T-helper 22 cell (primary cell): ENCODE measurements around the gene HJURP.

ENCODE experiments used
- DNase-seq: peaks from one replicate; pipeline ENCODE4 v3.0.0-alpha.2; 2020; ENCODE audit warnings: low read depth

Gene HJURP

DNA sequence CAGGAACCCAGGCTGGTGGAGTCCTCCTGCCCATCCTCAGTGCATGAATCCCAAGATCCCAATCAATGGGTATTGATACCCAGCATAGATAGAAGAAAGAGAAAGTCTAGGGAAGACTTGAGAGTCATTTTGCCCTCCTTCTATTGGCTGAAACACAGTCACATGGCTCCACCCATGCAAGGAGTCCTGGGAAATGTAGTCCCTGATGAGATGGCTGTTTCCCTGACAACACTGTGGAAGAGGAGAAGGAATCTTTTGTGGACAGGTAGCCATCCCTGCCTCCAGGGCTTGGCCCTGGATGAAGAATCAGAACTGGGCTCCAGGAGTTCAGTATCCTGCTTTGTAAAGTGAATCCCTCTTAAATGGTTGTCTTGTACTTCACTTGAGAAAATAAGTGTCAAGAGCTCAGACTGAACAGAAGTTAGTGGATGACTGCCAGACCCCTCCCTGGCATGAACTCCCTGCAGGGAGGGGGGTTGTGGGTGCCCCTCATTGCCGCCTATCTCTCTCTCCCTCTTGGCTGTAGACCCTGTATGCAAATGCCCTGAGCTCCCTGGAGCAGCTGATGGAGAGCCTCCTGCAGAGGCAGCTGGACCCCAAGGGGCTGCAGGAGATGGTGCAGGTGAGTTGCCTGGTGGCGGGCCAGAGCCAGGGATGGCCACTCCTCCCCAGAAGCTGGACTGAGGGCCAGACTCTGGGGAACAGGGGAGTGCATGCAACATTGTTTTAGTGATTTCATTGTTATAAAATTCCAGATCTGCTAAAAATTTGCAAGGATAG, 40.1 kb downstream of the HJURP start:
- no peak for DNase-seq

DNA sequence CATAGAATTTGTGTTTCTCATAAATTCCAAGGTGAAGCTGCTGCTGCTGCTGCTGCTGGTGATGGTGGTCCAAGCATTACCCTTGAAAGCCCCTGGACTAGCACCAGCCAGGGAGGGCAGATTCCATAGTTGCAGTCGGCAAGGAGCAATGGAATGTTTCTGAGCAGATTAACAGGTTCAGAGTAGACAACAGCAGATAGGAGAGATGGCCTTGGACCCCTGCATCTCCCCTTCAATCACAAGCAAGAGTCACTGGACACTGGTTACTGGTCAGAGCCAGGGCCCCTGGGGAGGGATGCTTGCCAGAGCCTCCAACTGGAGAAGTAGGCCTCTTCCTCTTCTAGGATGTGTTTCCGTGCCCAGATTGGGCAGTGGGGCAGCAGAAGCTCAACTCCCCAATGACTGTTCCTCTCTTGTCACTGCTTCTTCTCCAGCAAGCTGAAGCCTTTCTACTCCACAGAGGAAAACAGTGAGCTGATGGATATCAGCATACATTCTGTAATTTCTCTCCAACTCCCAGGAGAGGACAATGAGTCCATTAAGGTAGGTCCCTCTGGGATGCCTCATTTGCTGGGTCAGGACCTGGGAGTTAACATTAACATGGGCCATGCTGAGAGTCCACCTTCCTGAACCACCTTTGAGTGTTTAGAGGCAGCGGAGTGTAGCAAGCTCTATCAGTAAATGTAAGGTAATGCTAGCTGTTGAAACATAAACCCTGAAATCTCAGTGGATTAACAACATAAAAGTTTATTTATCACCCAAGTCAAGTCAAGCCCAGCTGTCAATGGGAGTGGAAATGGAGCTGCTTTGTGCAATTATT, 40.9 kb downstream of the HJURP start:
- no peak for DNase-seq

DNA sequence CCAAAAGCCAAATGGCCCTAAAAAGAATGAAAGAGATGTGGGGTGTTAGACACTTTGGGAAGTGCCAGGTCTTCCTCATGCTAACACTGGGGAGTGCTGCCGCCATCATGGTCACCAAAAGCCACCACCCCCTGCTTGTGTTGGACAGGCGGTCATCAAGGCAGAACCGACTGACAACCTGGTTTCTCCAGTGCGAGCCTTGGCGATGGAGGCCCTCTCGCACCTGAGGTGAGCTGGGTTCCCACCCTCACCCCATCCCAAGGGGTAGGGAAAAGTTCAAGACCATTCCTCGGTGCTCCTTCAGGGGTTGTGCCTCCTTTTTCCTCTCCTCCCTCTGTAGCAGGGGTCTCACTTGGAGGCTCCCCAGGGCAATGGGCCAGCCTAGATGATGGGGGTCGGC, 42.6 kb downstream of the HJURP start:
- no peak for DNase-seq

DNA sequence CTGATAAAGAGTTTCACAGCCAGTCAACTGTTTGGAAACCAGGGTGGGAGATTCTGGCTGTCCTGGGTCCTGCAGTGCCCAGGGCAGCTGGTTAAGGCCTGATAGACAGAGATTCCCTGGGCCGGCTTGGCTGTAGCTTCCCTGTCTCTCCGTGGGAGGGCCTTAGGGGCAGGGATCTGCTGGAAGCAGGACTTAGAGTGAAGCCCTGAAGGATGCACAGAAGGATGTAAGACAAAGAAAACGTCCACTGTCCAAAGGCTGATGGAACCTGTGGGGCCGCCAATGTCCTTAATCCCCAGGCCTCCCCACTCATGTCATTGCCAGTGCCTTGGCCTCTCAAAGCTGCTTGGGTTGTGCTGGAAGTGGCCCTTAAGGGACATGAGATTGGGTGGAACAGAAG, 43.2 kb downstream of the HJURP start:
- DNase-seq, result no peak

DNA sequence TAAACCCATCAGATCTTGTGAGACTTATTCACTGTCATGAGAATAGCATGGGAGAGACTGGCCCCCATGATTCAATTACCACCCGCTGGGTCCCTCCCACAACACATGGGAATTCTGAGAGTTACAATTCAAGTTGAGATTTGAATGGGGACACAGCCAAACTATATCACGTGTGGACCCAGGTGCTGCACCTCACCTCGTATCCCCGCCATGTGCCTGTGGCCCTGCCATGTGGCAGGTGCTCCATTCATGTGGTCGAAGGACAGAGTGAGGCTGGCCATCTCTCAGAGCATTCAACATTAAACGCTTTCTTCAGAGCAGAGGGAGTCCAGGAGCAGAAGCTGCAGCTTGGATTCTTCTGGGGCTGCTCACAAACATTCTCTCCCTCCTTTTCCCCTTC, 44.0 kb downstream of the HJURP start:
- no peak for DNase-seq

DNA sequence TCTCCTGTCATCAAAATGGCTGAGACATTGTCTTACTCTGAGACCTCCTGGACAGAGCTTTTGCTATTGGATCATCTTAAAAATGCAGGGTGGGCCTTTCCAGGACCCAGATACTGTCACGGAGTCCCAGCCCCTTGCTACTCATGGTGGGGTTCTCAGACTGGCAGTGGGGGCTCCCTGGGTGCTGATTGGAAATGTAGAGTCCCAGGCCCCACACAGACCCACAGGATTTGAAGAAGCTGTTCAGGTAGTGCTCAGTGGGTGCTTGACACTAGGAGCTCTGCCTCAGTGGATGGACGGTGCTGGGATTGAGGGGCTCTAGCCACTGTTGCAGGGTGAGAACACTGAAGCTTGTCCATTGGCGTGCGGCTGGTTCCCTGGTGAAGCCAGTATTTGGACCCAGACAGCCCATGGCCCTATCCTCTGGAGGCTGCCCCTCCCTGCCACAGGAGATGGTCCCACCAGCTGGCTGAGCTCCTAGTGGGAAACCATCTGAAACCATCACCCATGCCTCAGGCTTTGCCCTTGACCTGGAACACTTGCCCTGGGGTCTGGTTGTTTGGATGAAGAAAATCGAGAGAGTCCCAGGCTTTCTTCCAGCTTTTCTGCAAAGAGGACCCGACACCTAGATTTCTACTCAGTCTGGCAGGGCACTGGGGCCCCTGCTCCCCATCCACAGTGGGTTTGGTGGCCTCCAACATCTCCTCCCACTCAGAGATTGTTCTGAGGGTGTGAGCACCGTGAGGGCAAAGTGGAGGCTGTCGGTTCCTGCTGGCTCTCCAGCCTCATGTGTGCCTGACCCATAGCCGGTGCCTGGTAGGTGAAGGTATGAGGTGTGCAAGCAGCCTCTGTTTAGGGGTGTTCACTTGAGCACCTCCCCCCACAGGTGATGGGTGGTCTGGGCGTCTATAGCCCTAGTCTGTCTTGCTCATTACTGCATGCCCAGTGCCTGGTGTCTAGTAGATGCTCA, 46.1 kb downstream of the HJURP start:
- DNase-seq, result no peak

DNA sequence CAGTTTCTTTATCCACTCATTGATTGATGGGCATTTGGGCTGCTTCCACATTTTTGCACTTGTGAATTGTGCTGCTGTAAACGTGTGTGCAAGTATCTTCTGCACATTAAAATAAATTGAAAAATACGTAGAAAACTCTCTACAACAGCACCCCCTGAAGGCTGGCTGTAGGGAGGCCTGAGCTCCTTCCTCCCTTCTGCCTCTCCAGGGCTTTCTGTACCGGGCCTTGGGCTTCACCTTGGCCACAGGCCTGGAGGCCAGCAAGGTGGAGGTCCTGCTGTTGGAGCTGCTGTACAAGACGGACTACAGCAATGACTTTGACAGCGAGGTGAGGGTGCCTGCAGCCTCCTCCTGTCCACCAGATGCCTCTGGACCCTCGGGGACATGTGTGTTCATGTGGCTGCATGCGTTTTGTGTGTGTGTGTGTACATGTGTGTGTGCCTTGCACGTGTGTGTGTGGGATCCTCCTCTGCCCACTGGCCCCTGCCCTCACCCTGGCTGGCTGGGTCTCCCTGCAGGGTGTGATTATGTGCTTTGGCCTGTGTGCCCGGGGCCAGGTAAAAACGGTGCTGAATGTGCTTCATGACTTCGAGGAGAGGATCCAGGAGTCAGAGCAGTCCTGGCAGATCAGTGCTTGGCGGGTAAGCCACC, 47.0 kb downstream of the HJURP start:
- no peak for DNase-seq

DNA sequence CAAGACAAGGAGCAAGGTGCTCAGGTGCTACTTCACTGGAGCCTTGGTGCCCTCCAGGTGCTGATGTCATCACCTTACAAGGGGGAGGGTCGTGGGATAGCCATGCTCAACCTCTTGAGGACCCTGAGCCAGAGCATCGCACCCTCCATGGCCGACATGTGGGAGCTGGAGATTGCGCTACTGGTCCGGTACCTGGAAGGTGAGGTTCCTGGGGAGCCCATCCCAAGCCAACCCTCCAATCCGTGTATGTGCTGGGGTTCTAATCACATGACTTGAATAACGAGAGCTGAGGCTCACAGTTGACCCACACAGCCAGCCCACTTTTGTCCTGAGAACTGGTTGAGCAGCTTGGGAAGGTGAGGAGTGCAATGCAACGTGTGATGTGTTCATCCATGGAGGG, 50.3 kb downstream of the HJURP start:
- no peak for DNase-seq

DNA sequence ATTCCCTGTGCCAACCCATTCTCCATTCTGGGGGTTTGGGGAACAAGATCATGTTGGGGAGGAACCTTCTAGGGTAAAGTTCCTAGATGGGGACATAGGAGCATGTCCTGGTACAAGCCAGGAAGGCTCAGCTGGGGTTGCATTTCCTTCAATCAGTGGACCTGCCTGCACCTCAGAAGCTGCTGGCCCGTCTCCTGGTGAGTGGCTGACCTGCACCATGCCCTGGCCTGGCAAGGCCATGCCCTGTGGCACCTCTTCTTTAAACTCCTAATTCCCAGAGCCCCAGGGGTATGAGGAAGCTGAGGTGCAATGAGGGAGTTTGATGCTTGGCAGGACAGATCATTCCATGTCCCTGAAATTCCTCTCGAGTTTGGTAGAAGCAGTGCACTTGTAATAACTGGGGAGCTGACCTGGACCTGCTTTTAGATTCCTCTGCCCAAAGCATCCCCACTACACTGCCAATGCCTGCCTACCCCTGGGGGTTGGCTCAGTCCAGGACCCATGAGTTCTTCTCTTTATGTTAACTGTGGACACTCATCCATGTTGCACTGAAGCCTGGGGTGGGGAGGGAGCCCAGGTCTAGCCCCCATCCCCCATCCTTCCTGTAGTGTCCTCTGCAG, 50.9 kb downstream of the HJURP start:
- no peak for DNase-seq

DNA sequence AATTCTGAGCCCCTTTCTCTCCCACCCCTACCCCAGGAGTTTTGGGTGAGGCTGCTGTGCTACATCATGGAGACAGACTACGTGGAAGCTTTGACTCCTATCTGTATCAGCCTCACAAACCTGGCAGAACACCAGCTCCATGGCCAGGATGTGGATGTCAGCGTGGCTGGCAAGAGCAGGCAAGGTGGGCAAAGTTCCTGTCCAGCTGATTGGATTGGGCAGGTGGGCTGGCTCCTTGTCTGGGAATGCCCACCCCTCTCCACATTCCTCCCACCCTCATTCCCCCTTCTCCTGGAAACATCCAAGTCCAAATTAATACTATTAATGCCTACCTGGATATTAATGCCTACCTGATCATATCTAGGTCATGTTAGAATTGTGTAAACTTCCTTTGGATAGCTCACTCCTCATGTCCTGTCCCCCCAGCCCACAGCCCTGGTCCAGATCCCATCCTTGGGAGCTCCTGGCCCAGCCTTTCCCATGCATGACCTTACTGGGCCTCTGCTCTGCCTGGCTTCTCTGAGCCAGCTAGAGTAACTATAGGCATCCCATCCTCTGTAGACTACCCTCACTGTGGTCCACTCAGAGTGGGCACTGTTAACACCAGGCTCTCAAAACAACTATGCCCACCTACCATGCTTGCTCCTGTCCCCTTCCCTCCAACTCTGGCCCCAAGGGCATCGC, 52.1 kb downstream of the HJURP start:
- no peak for DNase-seq

DNA sequence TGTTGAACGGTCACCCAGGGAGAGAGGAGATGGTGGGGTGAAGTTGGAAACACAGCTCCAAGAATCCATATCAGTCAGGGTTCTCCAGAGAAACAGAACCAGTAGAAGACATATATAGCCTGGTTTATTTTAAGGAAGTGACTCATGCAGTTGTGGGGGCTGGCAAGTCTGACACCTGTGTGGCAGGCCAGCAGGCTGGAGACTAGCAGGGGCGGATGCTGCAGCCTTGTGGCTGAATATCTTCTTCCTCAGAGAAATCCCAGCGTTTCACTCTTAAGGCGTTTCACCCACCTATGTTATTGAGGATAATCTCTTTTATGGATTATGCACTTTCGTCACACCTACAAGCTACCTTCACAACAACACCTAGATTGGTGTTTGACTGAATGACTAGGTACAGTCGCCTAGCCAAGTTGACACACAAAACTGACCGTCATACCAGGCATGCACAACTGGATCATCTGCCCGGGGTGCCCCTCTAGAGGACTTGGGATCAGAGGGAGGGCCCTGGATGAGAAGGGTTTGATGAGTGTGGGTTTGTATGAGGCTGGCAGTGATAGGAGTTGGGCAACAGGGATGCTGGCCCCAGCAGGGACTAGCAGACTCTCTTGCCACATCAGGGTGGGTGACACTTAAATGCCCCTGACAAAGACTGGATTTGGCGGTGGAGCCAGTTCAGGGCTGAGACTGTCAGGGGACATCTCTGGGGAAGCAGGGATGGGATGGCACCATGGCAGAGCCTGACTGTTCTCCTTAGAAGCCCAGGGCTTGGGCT, 52.8 kb downstream of the HJURP start:
- DNase-seq, result no peak

DNA sequence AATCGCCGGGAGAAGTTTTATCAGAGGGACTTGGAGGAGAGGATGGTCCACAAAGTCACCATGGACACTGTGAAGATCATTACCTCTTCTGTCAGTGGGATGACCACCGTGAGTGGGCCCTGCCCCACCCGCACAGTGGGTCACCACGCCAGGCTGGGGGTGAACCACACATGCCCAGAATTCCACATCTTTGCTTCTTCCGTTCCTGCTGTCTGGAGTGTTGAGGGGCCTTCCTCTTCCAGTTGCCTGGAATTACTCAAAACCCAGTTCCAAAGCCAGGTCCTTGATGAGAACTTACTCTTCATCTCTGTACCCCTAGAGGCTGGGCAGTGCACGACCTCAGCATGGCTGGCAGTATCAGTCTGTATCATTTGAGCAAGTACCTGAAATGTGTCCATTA, 54.1 kb downstream of the HJURP start:
- DNase-seq, result no peak

DNA sequence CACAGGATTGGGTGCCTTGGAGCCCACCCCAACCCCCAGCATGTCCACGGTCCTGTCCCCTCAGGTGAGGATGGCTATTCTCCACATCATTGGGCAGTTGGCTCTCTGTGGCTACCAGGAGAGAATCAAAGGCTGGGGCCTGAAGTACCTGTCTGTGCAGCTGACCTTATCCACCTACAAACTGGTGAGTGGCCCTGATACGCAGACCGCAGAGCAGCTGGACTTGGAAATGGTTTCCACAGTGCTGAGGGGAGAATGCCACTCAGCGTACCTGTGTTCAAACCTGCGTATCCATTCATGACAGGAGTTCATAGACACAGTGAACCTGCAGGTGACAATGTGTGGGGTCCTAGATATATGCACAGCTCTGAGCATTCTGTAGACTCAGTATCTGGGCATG, 54.6 kb downstream of the HJURP start:
- no peak for DNase-seq

DNA sequence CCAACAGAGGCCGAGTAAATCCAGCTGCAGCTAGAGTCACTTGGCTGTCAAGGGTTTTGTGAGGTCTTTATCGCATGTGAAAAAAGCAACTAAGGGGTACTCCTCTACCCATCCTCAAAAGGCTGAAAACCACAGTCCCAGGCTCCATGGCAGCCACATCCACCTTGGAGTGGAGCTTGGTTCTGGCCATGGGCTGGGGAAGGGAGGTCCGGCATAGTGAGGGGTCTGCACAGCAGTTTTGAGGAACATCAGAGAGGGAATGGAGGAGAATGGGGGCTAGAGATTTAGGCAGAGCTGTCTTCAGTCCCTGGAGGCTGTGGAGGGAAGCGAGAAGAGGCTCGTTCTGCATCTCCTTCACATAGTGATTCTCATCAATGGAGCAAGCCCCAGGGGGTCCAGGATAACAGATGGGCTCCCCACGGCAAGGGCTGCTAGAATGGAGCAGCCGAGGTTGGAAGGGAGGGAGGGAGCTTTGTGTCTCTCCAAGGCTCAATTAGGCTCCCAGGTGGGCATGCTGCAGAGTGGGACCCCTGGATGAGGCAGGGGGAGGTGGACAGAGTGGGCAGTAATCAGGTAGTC, 55.2 kb downstream of the HJURP start:
- no peak for DNase-seq

DNA sequence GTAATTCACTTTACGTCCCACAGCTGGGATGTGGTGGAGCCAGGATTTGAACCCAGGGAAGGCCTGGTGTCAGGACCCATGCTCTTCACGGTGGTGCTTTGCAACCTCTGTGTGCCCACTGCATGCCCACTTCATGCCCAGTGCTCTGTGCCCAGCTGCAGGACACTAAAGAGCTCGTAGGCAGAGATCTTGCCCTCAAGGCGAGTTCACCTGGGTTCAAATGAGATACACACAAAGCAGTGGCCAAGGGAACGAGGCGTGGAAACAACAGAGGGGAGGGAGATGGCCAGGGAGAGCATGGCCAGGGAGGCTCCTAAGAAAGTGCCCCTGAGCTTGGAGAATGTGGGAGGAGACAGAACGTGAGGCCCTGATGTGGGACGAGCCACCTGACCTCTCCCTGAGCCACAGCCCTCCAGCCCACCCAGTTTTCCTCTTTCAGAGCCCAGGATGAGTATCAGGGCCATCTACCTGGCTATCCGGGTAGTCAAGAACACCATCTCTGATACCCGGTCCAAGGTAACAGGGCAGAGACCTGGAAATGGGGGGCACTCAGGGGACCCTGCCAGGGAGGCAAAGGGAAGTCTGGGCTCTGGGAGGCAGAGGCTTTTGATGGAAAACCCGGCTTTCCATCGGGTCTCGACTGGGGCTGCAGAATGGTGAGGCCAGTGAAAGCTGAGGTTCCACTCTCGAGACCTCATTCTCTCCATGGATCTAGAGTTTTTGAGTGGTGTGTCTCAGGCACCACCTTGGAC, 55.8 kb downstream of the HJURP start:
- no peak for DNase-seq

DNA sequence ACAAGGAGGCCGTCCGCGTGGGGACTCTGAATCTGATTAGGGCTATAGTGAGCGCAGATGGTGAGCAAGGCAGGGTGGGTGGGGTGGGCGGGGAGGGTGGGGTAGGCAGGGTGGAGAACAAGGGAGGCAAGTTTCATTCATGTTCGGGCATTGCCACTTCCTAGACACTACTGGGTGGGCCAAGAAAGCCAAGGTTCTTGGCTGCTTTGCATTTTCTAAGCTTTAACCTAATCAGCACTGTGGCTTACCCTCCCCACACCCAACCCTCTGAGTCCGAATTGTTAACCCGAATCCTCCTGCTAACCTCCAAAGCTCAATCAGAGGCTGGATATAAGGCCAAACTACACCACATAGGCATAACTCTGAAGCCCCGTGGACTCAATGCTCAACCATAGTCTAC, 58.1 kb downstream of the HJURP start:
- no peak for DNase-seq

DNA sequence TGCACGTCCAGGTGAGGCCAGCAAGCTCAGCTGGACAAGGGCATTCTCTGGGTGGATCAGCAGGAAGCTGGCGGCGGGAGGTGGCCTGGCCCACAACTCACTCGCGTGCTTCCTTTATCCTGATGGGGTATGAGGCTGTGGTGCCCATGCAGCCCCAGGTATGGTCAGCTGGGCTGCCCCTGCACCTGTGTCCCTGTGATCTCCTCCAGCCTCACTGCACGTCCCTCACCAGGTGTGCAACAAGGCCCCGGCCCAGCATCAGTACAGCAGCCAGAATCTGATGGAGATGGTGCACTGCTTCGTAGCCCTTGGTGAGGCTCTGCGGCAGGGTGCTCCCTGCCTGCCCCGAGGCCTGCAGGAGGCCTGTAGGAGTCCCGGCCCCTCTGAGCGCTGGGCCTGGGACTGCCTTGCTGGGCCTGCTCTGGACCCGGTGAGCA, 58.6 kb downstream of the HJURP start:
- DNase-seq, result no peak

DNA sequence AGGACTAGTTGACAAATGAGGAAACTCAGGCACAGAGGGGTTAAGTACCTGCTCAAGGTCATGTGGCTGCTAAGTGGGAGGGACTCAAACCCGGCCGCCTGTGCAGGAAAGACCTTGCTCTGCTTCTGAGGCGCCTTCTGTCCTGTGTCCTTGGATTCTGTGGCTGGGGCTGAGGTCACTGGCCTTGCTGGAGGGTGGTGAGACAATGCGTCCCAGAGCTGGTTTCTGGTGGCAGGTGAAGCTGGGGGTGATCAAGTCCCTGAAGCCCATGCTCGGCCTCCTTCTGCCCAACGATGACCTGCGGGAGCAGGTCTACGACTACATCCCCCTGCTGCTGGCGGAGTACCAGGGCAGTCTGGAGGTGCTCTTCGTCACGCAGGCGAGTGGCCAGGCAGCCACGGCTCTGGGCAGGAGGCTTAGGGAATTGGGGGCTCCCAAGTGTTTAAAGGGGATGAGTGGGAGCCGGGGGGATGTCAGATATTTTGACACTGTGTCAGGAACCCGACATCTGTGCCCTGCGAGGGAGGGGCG, 60.1 kb downstream of the HJURP start:
- DNase-seq, result no peak
